HCT116 (cell line): ENCODE data around the gene MRPL20. TPM values are rescaled to one million over a fixed set of nuclear protein-coding genes. Genes with fewer than 3 reads are reported as not detected.

ENCODE experiments used
- ATAC-seq: fragments of 200-7000 bp; cut with Tn5 transposase; 2 replicates; pipeline ENCODE4 v1.9.1; 2020; ENCODE audit warnings: mild to moderate bottlenecking, moderate library complexity
- BruUV-seq: library from RNA; stranded (reverse); fragments of 400-500 nt; replicated peaks from 2 replicates; lab custom pipeline; 2021; lab: Mats Ljungman, UMichigan
- CTCF ChIA-PET: fragments of 300-600 bp; sonication (Branson Sonifier 250); formaldehyde crosslinking; loops from one replicate; lab custom pipeline; 2021; ENCODE audit warnings: antibody characterized with exemption; lab: Charles Lee
- POLR2A ChIA-PET: fragments of 300-600, 350-600 bp; sonication (Branson Sonifier 250); formaldehyde crosslinking; loops from one replicate; lab custom pipeline; 2021; ENCODE audit warnings: antibody characterized with exemption; lab: Charles Lee
- RAD21 ChIA-PET, 2 experiments: fragments of 300-600 bp; sonication (Branson Sonifier 250); formaldehyde crosslinking; loops; one replicate each; lab custom pipeline; 2023; ENCODE audit warnings: low total read pairs in 2 of 2; ENCODE audit not compliant: uncharacterized antibody in 2 of 2, unreplicated experiment in 2 of 2, low non-redundant PET in 1 of 2; lab: Charles Lee
- DNase-seq: peaks from one replicate; pipeline ENCODE4 v3.0.0-alpha.2; 2010; ENCODE audit warnings: low read depth, low spot score
- H2AFZ ChIP-seq: fragments of 200-600 bp; shearing (Covaris generic), sonication (generic); 2 replicates; pipeline ENCODE4 v1.6.1; 2017; ENCODE audit warnings: low read depth, mixed run types, mixed read lengths, antibody characterized with exemption, low read length; ENCODE audit not compliant: poor library complexity, severe bottlenecking
- H3K27ac ChIP-seq: 2 replicates; pipeline ENCODE4 v1.5.1; 2012; ENCODE audit warnings: low read depth, low read length
- H3K27me3 ChIP-seq: fragments of 200-600 bp; sonication (generic); 2 replicates; pipeline ENCODE4 v1.6.1; 2016; ENCODE audit warnings: mixed run types, low read length, mixed read lengths; ENCODE audit not compliant: insufficient read depth
- H3K36me3 ChIP-seq, 2 experiments: fragments of 200-500 bp in 1 of 2; fragments of 200-600 bp in 1 of 2; sonication (Bioruptor generic) in 1 of 2; sonication (generic) in 1 of 2; 2 replicates each; pipeline versions ENCODE4 v1.5.1 to v1.6.1; 2014 to 2016; ENCODE audit warnings: low read length in 2 of 2, inconsistent platforms in 1 of 2, mixed read lengths in 1 of 2, mixed run types in 1 of 2; ENCODE audit not compliant: insufficient read depth in 2 of 2, control insufficient read depth in 1 of 2
- H3K4me1 ChIP-seq, 2 experiments: fragments of 200-600 bp in 1 of 2; sonication (generic) in 1 of 2; 2 replicates each; pipeline versions ENCODE4 v1.5.1 to v1.6.1; 2012 to 2017; ENCODE audit warnings: low read length in 2 of 2, inconsistent platforms in 1 of 2, mild to moderate bottlenecking in 1 of 2, mixed read lengths in 1 of 2, mixed run types in 1 of 2, moderate library complexity in 1 of 2; ENCODE audit not compliant: insufficient read depth in 2 of 2, control insufficient read depth in 1 of 2
- H3K4me2 ChIP-seq: fragments of 200-600 bp; sonication (generic); 2 replicates; pipeline ENCODE4 v1.6.1; 2017; ENCODE audit warnings: mixed run types, low read length, mixed read lengths
- H3K4me3 ChIP-seq, 2 experiments: fragments of 200-600 bp in 1 of 2; sonication (generic) in 1 of 2; replicated peaks in 1 of 2; 2 replicates each; pipeline ENCODE4 v1.5.1; 2011 to 2016; ENCODE audit warnings: low read length in 2 of 2, control low read depth in 1 of 2, low read depth in 1 of 2, mild to moderate bottlenecking in 1 of 2, mixed read lengths in 1 of 2, mixed run types in 1 of 2
- H3K79me2 ChIP-seq: fragments of 200-600 bp; sonication (generic); 2 replicates; pipeline ENCODE4 v1.6.1; 2017; ENCODE audit warnings: mild to moderate bottlenecking, mixed run types, low read length, moderate library complexity, mixed read lengths; ENCODE audit not compliant: insufficient read depth
- H3K9ac ChIP-seq: fragments of 200-600 bp; sonication (generic); 2 replicates; pipeline ENCODE4 v1.6.1; 2016; ENCODE audit warnings: low read length, mixed read lengths
- H3K9me2 ChIP-seq: fragments of 200-600 bp; sonication (generic), shearing (Covaris generic); 2 replicates; pipeline ENCODE4 v1.6.1; 2017; ENCODE audit warnings: mixed run types, mild to moderate bottlenecking, moderate library complexity; ENCODE audit not compliant: insufficient read depth
- H3K9me3 ChIP-seq, 2 experiments: fragments of 200-500 bp in 1 of 2; fragments of 200-600 bp in 1 of 2; sonication (Bioruptor generic) in 1 of 2; sonication (generic) in 1 of 2; 2 replicates each; pipeline ENCODE4 v1.6.1; 2014 to 2017; ENCODE audit warnings: low read length in 2 of 2, mixed read lengths in 2 of 2, inconsistent platforms in 1 of 2, low read depth in 1 of 2, mild to moderate bottlenecking in 1 of 2, mixed run types in 1 of 2, moderate library complexity in 1 of 2; ENCODE audit not compliant: control insufficient read depth in 1 of 2, insufficient read depth in 1 of 2
- H4K20me1 ChIP-seq: fragments of 200-600 bp; sonication (generic), shearing (Covaris generic); 2 replicates; pipeline ENCODE4 v1.6.1; 2017; ENCODE audit warnings: mixed run types, mild to moderate bottlenecking, moderate library complexity; ENCODE audit not compliant: insufficient read depth
- EGR1 ChIP-seq: IDR thresholded peaks from 2 replicates; pipeline ENCODE4 v1.6.1; 2012; ENCODE audit warnings: low read depth
- EZH2phosphoT487 ChIP-seq: fragments of 200-600 bp; IDR thresholded peaks from 2 replicates; pipeline ENCODE4 v1.6.1; 2018; ENCODE audit warnings: antibody characterized with exemption, borderline replicate concordance
- POLR2AphosphoS5 ChIP-seq: IDR thresholded peaks from 2 replicates; pipeline ENCODE4 v1.6.1; 2011; ENCODE audit warnings: mild to moderate bottlenecking, low read depth, low read length, moderate library complexity
- SIN3A ChIP-seq: IDR thresholded peaks from 2 replicates; pipeline ENCODE4 v1.6.1; 2012; ENCODE audit warnings: low read depth
- SP1 ChIP-seq: IDR thresholded peaks from 2 replicates; pipeline ENCODE4 v1.6.1; 2012; ENCODE audit warnings: low read depth
- YY1 ChIP-seq: IDR thresholded peaks from 2 replicates; pipeline ENCODE4 v1.6.1; 2011; ENCODE audit warnings: low read length, low read depth, moderate library complexity, mild to moderate bottlenecking; ENCODE audit not compliant: insufficient replicate concordance; ENCODE audit errors: extremely low read depth
- ZNF274 ChIP-seq: fragments of 200-500 bp; sonication (Bioruptor generic); IDR thresholded peaks from 2 replicates; pipeline ENCODE4 v1.6.1; 2014; ENCODE audit warnings: mild to moderate bottlenecking, low read depth, low read length, inconsistent platforms
- intact Hi-C: fragments of 100-400 bp; cut with micrococcal nuclease; formaldehyde crosslinking; loops from 2 replicates; pipeline ENCODE4 v1.10.0; 2022
- total RNA-seq: library from RNA; stranded (reverse); gene quantifications from one replicate; pipeline ENCODE4 v1.2.1, GENCODE V29; 2021; ENCODE audit not compliant: unreplicated experiment
- TF ChIP-seq, protein P1 (sequence below): IDR thresholded peaks from 2 replicates; pipeline ENCODE4 v1.6.1; 2012
- TF ChIP-seq, protein P2 (sequence below): IDR thresholded peaks from 2 replicates; pipeline ENCODE4 v1.6.1; 2011; ENCODE audit warnings: mild to moderate bottlenecking, low read length, moderate library complexity; ENCODE audit not compliant: insufficient replicate concordance; ENCODE audit errors: extremely low read depth

The MRPL20 gene
- total RNA-seq, 1 experiment from 2014 or later = 131 TPM

DNA sequence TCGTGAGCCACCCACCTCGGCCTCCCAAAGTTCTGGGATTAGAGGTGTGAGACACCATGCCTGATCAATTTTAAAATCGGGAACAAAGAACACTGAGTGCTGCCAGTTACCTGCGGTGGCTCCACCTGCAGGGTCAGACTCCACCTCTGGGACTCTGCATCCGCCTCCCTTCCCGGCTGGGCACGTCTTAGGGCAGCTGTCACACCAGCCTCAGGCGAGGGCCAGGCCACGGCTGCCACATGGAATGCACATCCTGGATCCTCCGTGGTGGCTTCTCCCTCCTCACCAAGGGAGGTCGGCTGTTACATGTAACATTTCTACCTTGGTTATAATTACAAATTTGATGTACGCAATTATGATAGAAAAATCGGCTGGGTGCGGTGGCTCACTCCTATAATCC is 42.8 kb downstream of the MRPL20 start:
- Histone ChIP-seq H3K4me2 (peak overlapping the region; percentile 37), H3K36me3 (no peaks in the 10 kb centered on the region), H3K9me2 (0 out of 2 replicates have a peak, but pooled peaks cover 3% of the 10 kb centered on the region), H3K9me3 (peaks cover 0 to 16% of the 10 kb centered on the region in 2 experiments; a peak in 1 of 4 replicates), H4K20me1 (no peaks in the 10 kb centered on the region), H3K79me2 (no peaks in the 10 kb centered on the region), H3K27me3 (no peaks in the 10 kb centered on the region), H3K4me3 (no peak overlapping the region), H3K27ac (no peak overlapping the region), H2AFZ (no peak overlapping the region), H3K4me1 (peaks cover 24 to 37% of the 10 kb centered on the region in 2 experiments), H3K9ac (no peak overlapping the region)
- ChIA-PET CTCF (no interaction called here), POLR2A (no interaction called here), RAD21 (no interaction called here)
- TF ChIP-seq, protein P1, sequence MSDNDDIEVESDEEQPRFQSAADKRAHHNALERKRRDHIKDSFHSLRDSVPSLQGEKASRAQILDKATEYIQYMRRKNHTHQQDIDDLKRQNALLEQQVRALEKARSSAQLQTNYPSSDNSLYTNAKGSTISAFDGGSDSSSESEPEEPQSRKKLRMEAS = peak; percentile 75
- TF ChIP-seq, protein P2, sequence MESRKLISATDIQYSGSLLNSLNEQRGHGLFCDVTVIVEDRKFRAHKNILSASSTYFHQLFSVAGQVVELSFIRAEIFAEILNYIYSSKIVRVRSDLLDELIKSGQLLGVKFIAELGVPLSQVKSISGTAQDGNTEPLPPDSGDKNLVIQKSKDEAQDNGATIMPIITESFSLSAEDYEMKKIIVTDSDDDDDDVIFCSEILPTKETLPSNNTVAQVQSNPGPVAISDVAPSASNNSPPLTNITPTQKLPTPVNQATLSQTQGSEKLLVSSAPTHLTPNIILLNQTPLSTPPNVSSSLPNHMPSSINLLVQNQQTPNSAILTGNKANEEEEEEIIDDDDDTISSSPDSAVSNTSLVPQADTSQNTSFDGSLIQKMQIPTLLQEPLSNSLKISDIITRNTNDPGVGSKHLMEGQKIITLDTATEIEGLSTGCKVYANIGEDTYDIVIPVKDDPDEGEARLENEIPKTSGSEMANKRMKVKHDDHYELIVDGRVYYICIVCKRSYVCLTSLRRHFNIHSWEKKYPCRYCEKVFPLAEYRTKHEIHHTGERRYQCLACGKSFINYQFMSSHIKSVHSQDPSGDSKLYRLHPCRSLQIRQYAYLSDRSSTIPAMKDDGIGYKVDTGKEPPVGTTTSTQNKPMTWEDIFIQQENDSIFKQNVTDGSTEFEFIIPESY = no peak
- TF ChIP-seq YY1 (no peak), POLR2AphosphoS5 (no peak), EGR1 (no peak), SIN3A (peak; percentile 43; the same call in 1 of the 2 replicates), EZH2phosphoT487 (no peak), ZNF274 (no peak), SP1 (peak; percentile 29; the same call in 1 of the 2 replicates)
- intact Hi-C loops = no loop called here
- DNase-seq (no peak), ATAC-seq (peak; percentile 69)
- BruUV-seq = no TSS peak
